Measurements from ENCODE around the gene CASP8AP2.
A peak's percentile ranks its signal among the peaks of the same experiment; 100 is the strongest.
"Not testable (repeated sequence)": the region's sequence is repeated elsewhere in the genome, so short reads cannot be mapped to it uniquely, and the experiment has no call there.

Gene CASP8AP2

GRCh38 chr6:89829472-89830169, at the start of gene CASP8AP2:
Gene CASP8AP2 (plus strand): TSS chr6:89829880.
- peak within 1 kb of the TSS; percentile 97 for H3K4me3 Mint-ChIP-seq
- peaks cover 4% of the 10 kb centered on the region for H3K36me3 Mint-ChIP-seq
- H3K9me3 Mint-ChIP-seq (ENCODE audit: low read depth) = no peaks in the 10 kb centered on the region
- peaks cover 33% of the 10 kb centered on the region for H3K4me1 Mint-ChIP-seq (ENCODE audit: low read depth)
- H3K27me3 Mint-ChIP-seq = no peaks in the 10 kb centered on the region
- H3K27ac Mint-ChIP-seq = peak within 1 kb of the TSS; percentile 97

- H3K9me3 Mint-ChIP-seq (ENCODE audit: low read depth) = no peaks in the 10 kb centered on the region
- H3K4me1 Mint-ChIP-seq (ENCODE audit: low read depth) = no peaks in the 10 kb centered on the region
- H3K27ac Mint-ChIP-seq = no peak overlapping the region
- H3K27me3 Mint-ChIP-seq = no peaks in the 10 kb centered on the region
- H3K36me3 Mint-ChIP-seq = peaks cover 32% of the 10 kb centered on the region
- H3K4me3 Mint-ChIP-seq = no peak overlapping the region
Observed at GRCh38 chr6:89781070-89782034, 48.3 kb upstream of the CASP8AP2 start.

GRCh38 chr6:89782222-89782621, 47.5 kb upstream of the CASP8AP2 start:
- Mint-ChIP-seq H3K27ac (no peak overlapping the region), H3K36me3 (peaks cover 34% of the 10 kb centered on the region), H3K27me3 (no peaks in the 10 kb centered on the region)

GRCh38 chr6:89783293-89783692, 46.4 kb upstream of the CASP8AP2 start:
- not testable (repeated sequence) for H3K27ac Mint-ChIP-seq; H3K27me3 Mint-ChIP-seq; H3K9me3 Mint-ChIP-seq (ENCODE audit: low read depth); H3K4me1 Mint-ChIP-seq (ENCODE audit: low read depth); H3K4me3 Mint-ChIP-seq
- H3K36me3 Mint-ChIP-seq = peaks cover 37% of the 10 kb centered on the region

More at GRCh38 chr6:89782222-89782621, 47.5 kb upstream of the CASP8AP2 start:
- Mint-ChIP-seq H3K9me3 (ENCODE audit: low read depth) (no peaks in the 10 kb centered on the region), H3K4me3 (no peak overlapping the region), H3K4me1 (ENCODE audit: low read depth) (no peaks in the 10 kb centered on the region)

GRCh38 chr6:89784838-89785237, 44.8 kb upstream of the CASP8AP2 start:
- Mint-ChIP-seq H3K36me3 (peaks cover 42% of the 10 kb centered on the region), H3K27ac (no peak overlapping the region), H3K9me3 (ENCODE audit: low read depth) (no peaks in the 10 kb centered on the region), H3K27me3 (no peaks in the 10 kb centered on the region), H3K4me1 (ENCODE audit: low read depth) (no peaks in the 10 kb centered on the region), H3K4me3 (no peak overlapping the region)

GRCh38 chr6:89786970-89787369, 42.7 kb upstream of the CASP8AP2 start:
- Mint-ChIP-seq H3K4me1 (ENCODE audit: low read depth) (no peaks in the 10 kb centered on the region), H3K36me3 (peaks cover 36% of the 10 kb centered on the region), H3K27me3 (no peaks in the 10 kb centered on the region), H3K9me3 (ENCODE audit: low read depth) (no peaks in the 10 kb centered on the region), H3K4me3 (no peak overlapping the region), H3K27ac (no peak overlapping the region)

- no peaks in the 10 kb centered on the region for H3K9me3 Mint-ChIP-seq (ENCODE audit: low read depth)
- H3K27ac Mint-ChIP-seq = no peak overlapping the region
- H3K36me3 Mint-ChIP-seq = peaks cover 36% of the 10 kb centered on the region
- H3K4me3 Mint-ChIP-seq = no peak overlapping the region
- no peaks in the 10 kb centered on the region for H3K27me3 Mint-ChIP-seq
- no peaks in the 10 kb centered on the region for H3K4me1 Mint-ChIP-seq (ENCODE audit: low read depth)
Observed at GRCh38 chr6:89787660-89788328, 41.9 kb upstream of the CASP8AP2 start.

GRCh38 chr6:89789980-89790379, 39.7 kb upstream of the CASP8AP2 start:
- Mint-ChIP-seq H3K27ac (no peak overlapping the region), H3K4me1 (ENCODE audit: low read depth) (peaks cover 22% of the 10 kb centered on the region), H3K4me3 (no peak overlapping the region), H3K9me3 (ENCODE audit: low read depth) (no peaks in the 10 kb centered on the region), H3K36me3 (peaks cover 34% of the 10 kb centered on the region), H3K27me3 (no peaks in the 10 kb centered on the region)

- peaks cover 26% of the 10 kb centered on the region for H3K4me1 Mint-ChIP-seq (ENCODE audit: low read depth)
- H3K36me3 Mint-ChIP-seq = peaks cover 33% of the 10 kb centered on the region
- H3K4me3 Mint-ChIP-seq = no peak overlapping the region
- no peaks in the 10 kb centered on the region for H3K9me3 Mint-ChIP-seq (ENCODE audit: low read depth)
- no peak overlapping the region for H3K27ac Mint-ChIP-seq
- no peaks in the 10 kb centered on the region for H3K27me3 Mint-ChIP-seq
Observed at GRCh38 chr6:89790403-89790802, 39.3 kb upstream of the CASP8AP2 start.

- peak overlapping the region; percentile 68 for H3K4me3 Mint-ChIP-seq
- H3K36me3 Mint-ChIP-seq = peaks cover 31% of the 10 kb centered on the region
- peak overlapping the region; percentile 61 for H3K27ac Mint-ChIP-seq
- peaks cover 28% of the 10 kb centered on the region for H3K4me1 Mint-ChIP-seq (ENCODE audit: low read depth)
- H3K27me3 Mint-ChIP-seq = no peaks in the 10 kb centered on the region
- no peaks in the 10 kb centered on the region for H3K9me3 Mint-ChIP-seq (ENCODE audit: low read depth)
Observed at GRCh38 chr6:89792881-89793280, 36.8 kb upstream of the CASP8AP2 start.

- Mint-ChIP-seq H3K4me3 (peak overlapping the region; percentile 53), H3K27me3 (no peaks in the 10 kb centered on the region), H3K9me3 (ENCODE audit: low read depth) (no peaks in the 10 kb centered on the region), H3K4me1 (ENCODE audit: low read depth) (peaks cover 28% of the 10 kb centered on the region), H3K27ac (no peak overlapping the region), H3K36me3 (peaks cover 26% of the 10 kb centered on the region)
Observed at GRCh38 chr6:89793586-89793985, 36.1 kb upstream of the CASP8AP2 start.

GRCh38 chr6:89794324-89794723, 35.4 kb upstream of the CASP8AP2 start:
- Mint-ChIP-seq H3K9me3 (ENCODE audit: low read depth) (no peaks in the 10 kb centered on the region), H3K27ac (peak overlapping the region; percentile 68), H3K4me1 (ENCODE audit: low read depth) (peaks cover 28% of the 10 kb centered on the region), H3K4me3 (peak overlapping the region; percentile 53), H3K27me3 (no peaks in the 10 kb centered on the region), H3K36me3 (peaks cover 23% of the 10 kb centered on the region)

GRCh38 chr6:89797317-89797716, 32.4 kb upstream of the CASP8AP2 start:
- Mint-ChIP-seq H3K36me3 (peaks cover 23% of the 10 kb centered on the region), H3K27ac (no peak overlapping the region)

GRCh38 chr6:89799096-89799495, 30.6 kb upstream of the CASP8AP2 start:
- Mint-ChIP-seq H3K4me1 (ENCODE audit: low read depth) (peaks cover 18% of the 10 kb centered on the region), H3K36me3 (peaks cover 18% of the 10 kb centered on the region), H3K4me3 (no peak overlapping the region), H3K27ac (no peak overlapping the region), H3K9me3 (ENCODE audit: low read depth) (no peaks in the 10 kb centered on the region), H3K27me3 (no peaks in the 10 kb centered on the region)

More at GRCh38 chr6:89797317-89797716, 32.4 kb upstream of the CASP8AP2 start:
- Mint-ChIP-seq H3K4me3 (no peak overlapping the region), H3K9me3 (ENCODE audit: low read depth) (no peaks in the 10 kb centered on the region), H3K4me1 (ENCODE audit: low read depth) (peaks cover 31% of the 10 kb centered on the region), H3K27me3 (no peaks in the 10 kb centered on the region)

- no peaks in the 10 kb centered on the region for H3K27me3 Mint-ChIP-seq
Observed at GRCh38 chr6:89799756-89800155, 29.9 kb upstream of the CASP8AP2 start.

More at GRCh38 chr6:89799756-89800155, 29.9 kb upstream of the CASP8AP2 start:
- Mint-ChIP-seq H3K4me3 (no peak overlapping the region), H3K36me3 (peaks cover 17% of the 10 kb centered on the region), H3K9me3 (ENCODE audit: low read depth) (no peaks in the 10 kb centered on the region), H3K27ac (no peak overlapping the region), H3K4me1 (ENCODE audit: low read depth) (peaks cover 12% of the 10 kb centered on the region)
